GM18870 (cell line): ENCODE results near the gene GADD45A.
A peak's percentile ranks its signal among the peaks of the same experiment; 100 is the strongest.

Experiments
- ATAC-seq: cut with Tn5 transposase; IDR thresholded peaks from one replicate; pipeline ENCODE4 v1.9.1; 2021; ENCODE audit warnings: moderate library complexity; ENCODE audit not compliant: unreplicated experiment

The GADD45A gene

GRCh38 chr1:67666636-67667035, 18.4 kb upstream of the GADD45A start:
- ATAC-seq = no peak

- no peak for ATAC-seq
Observed at GRCh38 chr1:67668660-67669059, 16.3 kb upstream of the GADD45A start.

GRCh38 chr1:67672260-67672803, 12.7 kb upstream of the GADD45A start:
- ATAC-seq = no peak

DNA sequence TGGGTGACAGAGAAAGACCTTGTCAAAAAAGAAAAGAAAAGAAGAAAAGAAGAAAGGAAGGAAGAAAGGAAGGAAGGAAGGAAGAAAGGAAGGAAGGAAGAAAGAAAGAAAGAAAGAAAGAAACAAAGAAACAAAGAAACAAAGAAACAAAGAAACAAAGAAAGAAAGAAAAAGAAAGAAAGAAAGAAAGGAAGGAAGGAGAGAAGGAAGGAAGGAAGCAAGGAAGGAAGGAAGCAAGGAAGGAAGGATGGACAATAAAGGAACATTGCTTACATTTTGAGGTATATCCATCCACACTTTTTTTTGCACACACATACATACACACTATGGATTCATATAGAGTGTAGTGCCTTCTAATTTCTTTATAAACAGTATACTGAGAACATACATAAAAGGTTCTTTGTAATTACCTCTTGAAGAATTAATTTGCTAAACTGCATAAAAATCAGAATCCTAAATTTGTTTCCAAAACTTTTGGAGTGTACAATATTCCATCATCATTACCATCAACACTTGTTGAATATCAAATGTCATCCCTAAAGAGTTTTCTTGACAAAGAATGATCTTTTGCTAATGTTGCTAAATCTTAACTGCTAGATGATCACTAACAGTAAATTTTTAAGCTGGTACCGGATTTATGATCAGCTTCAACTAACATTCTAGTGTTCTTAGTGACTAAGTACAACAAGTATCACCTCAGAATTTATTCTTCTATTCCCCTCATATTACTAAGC, 11.4 kb upstream of the GADD45A start:
- ATAC-seq = no peak

GRCh38 chr1:67674260-67675011, 10.6 kb upstream of the GADD45A start:
- ATAC-seq = no peak

DNA sequence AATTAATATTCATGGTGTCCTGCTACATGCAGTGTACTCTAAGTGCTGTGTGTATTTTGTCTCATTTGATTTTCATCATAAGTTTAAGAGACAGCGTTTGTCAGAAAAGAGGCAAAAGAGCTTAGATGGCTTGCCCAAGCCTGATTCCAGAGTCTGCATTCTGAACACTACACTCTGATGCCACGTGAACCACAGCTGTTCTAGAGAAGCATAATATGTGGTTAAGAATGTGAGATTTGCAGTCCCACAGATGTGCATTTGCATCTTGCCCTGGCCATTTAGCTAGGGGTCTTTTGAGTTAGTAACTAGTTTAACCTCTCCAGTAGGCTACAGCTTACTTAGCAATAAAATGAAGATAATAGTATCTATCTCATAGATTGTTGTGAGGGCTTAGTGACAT, 9.2 kb upstream of the GADD45A start:
- ATAC-seq = peak; percentile 79

DNA sequence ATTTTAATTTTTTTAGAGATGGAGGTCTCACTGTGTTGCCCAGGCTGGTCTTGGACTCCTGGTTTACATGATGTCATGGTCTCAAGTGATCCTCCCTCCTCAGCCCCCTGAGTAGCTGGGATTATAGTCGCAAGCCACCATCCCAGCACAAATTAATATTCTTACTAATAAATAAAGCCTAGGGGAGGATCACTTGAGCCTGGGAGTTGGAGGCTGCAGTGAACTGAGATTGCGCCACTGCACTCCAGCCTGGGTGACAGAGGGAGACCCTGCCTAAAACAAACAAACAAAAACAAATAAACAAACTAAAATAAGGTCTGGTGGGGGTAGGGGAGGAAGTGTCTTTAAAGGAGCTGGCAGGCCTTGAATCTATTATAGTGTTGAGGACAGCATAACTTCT, 8.7 kb upstream of the GADD45A start:
- ATAC-seq = no peak

DNA sequence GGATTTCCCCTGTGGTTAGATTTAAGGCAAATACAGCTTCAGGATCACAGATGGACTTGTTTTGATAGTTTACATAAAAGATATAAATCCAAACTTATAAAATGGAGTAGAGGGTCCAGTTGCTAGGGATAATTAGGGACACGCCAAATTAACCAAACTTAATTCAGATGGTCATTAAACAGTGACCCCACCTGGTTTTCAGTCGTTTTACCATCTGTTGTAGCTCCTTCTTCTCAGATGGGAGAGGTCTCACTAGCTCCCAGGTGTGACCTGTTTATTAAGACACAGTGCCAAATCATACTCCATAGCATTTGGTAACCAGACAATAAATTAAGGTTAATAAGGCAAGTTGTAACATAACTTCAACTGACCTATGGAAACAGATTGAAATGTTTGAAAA, 8.1 kb upstream of the GADD45A start:
- no peak for ATAC-seq

DNA sequence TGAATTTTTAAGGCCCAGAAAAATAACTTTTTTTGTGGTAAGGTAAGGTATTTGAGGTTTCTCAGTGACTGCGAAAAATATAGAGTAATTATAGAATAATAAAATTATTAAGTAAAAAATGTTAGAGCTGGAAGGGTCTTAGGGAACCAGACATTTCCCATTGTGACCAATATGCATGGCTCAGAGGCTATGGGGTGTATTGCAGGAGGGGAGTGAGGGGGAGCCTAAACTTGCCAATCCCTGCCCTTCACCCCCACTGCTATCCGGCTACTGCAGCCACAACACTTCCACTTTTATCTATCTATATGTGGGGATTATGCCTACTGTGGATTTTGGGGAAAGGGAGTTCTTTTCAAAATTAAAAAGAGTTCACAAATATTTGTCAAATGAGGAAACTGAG, 7.6 kb upstream of the GADD45A start:
- no peak for ATAC-seq

DNA sequence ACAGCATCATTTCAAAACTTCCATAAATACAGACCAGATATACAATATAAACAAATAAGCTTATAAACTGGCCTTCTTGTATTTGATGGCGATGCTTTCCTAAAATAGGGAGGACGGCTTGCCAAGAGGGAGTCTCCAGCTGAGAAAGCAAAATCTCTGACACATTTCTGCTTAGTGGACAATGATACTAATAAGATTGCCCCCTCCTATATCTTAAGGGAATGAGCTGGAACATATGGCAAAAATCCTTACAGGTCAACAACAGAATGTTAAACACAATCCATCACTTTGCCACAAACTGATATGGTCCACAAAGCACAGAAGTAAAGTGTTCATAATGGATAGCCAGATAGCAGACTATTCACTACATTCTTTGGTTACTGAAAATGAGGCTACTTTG, 7.1 kb upstream of the GADD45A start:
- ATAC-seq = no peak

- no peak for ATAC-seq
Observed at GRCh38 chr1:67679691-67680090, 5.3 kb upstream of the GADD45A start.

- no peak for ATAC-seq
Observed at GRCh38 chr1:67680486-67680885, 4.5 kb upstream of the GADD45A start.

DNA sequence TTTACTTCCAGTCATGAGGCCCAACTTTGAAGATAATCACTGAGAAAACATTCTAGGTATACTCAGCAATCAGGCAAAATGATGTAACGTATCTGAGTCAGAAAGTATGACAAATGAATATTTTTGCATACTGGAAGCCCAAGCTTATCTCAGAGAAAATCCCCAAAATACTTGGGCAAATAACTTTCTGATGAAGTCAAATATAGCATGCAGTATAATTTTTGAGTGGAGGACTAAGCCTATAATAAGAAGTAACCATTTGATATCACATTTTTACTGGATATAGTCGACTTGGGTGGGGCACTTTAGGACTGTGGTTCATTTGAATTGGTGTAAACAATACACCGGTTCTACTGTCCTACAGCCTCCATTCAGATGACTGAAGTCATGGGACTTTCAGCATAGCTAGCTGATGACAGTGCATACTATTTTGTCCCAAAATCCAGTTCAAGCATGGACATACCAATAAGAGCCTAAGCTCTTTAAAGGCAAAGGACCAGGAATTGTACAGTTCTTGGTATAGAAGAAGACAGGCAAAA, 2.3 kb upstream of the GADD45A start:
- no peak for ATAC-seq

DNA sequence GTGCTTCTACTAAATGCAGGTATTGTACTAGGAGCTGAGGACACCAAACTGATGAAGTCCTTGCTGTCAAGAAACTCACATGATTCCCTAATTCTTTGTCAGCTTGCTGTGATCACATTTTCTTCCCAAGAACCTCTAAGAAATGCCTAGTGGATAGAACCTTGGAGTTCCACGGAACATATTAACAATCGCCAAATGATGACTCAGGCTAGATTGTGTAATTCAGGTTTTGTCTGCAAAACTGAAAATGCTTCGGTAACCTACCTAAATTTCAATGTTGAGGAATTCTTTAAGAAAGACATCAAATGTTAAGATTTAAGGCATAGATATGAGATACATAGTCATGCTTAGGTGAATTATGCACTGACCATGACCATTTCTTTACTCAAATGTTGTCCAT, 1.7 kb upstream of the GADD45A start:
- no peak for ATAC-seq

DNA sequence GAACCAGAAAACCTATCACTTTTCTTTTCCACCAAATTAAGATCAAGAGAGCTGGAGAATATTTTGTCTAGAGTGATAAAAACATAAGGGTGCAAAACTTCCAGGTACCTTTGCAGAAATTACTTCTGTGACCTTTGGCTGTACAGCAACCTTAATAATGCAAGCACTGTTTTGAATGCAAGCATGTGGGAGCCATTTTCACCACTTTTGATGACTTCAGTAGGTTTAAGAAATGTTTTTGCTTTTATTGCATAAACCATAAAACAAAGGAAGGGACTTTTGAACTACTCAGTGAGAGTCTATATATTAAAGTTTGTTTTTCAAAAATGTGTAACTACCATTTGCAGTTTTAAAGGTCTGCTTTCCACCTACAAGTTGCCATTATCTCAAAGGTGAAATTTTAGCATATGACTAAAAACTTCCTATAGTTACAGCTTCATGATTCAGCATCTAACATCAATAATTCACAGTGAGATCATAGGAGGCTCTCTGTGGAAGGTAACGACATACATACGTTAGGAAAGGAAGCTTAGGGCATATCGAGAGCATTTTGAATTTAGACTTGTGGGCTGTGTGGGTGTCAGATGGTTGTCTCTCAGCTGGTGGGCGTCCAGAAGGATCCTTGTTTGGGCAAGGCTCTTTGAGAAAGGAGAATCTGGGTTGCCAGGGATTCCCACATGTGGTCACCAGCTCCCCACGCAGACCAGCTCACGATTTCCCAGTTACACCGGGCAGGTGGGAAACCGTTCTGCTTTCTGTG, 1.1 kb upstream of the GADD45A start:
- no peak for ATAC-seq

DNA sequence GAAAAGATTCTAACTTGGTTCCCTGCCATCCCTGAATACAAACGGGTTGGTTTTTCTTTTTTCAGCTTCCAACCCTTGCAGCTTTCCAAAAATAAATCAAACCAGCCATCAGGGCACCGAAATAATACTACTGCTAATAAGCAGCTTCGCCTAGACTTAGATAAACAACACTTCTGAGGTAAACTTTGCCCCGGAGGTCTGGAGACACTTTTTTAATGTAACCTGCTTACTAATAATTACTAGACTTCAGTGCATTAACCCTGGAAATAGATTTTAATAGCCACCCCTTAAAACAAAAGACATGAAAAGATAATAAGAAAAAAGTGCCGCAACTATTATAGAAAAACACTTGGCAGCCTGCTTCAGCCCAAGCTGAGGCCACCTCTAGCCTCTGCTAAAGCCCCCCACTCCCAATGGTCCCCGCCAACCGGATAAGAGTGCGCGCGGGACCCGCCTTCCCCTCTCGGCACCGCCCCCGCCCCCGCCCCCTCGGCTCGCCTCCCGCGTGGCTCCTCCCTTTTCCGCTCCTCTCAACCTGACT, 405 bp upstream of the GADD45A start:
- no peak for ATAC-seq

- no peak for ATAC-seq
Observed at GRCh38 chr1:67685558-67686266, 711 bp downstream of the GADD45A start.

GRCh38 chr1:67686267-67687197, 1.5 kb downstream of the GADD45A start:
- ATAC-seq = peak; percentile 35

GRCh38 chr1:67687198-67687545, 2.2 kb downstream of the GADD45A start:
- no peak for ATAC-seq
